Measurements from ENCODE around the gene KIAA1217.
"Not testable (repeated sequence)": the region's sequence is repeated elsewhere in the genome, so short reads cannot be mapped to it uniquely, and the experiment has no call there.

Gene KIAA1217

GRCh38 chr10:24289235-24289634, 80.3 kb downstream of the KIAA1217 start:
- no peak for DNase-seq (ENCODE audit: low spot score)

DNA sequence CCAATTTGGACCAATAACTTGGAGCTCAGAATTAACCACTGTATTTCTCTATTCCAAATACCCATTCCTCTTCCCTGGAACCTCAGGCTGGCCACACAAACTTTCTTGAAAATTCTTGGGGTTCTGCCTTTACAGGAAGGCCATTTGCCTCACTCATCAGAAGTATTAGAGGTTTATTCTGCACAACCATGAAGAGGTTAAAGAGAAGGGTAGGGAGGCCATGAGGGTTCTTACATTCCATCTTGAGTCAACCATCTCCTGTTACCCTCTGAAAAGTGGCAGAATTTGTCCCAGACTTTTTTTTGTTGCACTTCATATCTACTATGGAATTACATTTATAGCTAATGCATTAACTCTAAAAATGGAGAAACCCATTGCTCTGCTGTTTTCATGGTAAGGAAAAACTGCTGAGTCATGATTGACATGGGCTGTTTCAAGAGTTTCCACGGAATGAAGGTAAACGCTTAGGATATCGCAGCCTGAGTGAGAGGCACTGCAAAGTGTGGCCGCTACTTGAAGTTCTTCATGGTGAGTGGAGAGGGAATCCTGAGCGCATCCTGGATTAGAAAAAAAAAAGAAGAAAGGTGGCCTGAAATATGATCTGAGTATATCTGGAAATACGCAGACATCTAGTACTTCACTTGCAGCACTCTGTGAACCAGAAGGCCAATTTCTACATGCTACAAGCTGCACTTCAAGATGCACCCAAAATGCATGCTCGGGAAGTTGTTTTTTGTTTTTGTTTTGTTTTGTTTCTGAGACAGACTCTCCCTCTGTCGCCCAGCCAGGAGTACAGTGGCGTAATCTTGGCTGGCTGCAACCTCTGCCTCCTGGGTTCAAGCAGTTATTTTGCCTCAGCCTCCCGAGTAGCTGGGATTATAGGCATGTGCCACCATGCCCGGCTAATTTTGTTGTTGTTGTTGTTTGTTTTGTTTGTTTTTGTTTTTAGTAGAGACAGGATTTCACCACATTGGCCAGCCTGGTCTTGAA, 83.7 kb downstream of the KIAA1217 start:
- no peak for DNase-seq (ENCODE audit: low spot score)

- DNase-seq (ENCODE audit: low spot score) = no peak
These were observed 90.8 kb downstream of the KIAA1217 start for GRCh38 chr10:24299578-24300260.

DNA sequence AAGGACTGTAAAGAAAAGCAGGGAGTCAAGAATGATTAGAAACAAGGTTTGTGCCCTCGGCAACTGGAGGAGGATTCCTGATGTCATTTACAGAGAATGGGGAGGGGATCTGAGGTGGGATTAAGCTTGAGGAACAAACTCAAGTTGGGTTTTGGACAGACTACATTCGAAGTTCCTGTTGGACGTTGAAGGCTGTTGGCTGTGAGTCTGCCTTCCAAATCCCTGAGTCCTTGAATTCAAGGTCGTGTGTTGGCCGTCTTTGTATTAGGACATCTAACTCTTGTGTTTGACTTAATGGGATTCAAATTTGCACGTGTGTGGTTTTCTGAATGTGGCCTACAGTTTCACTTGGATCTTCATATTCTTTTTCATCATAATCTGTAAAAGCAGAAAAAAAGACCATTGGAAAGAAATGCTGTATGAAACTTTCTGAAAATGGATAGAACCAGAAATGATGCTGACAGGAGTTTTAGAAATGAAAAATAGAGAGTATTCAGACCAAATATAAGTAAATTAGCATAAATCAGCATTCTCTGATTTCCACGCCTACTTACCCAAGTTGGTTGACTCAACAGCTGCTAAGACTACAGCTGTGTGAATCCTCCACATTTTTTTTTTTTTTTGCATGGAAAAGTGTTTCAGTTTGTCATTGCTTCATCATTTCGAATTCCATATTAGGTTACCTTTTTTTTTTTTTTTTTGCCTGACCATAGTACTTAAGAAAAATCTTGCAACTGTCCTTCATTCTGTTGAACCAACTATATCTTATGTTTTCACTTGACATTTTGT, 94.8 kb downstream of the KIAA1217 start:
- DNase-seq (ENCODE audit: low spot score) = no peak

DNA sequence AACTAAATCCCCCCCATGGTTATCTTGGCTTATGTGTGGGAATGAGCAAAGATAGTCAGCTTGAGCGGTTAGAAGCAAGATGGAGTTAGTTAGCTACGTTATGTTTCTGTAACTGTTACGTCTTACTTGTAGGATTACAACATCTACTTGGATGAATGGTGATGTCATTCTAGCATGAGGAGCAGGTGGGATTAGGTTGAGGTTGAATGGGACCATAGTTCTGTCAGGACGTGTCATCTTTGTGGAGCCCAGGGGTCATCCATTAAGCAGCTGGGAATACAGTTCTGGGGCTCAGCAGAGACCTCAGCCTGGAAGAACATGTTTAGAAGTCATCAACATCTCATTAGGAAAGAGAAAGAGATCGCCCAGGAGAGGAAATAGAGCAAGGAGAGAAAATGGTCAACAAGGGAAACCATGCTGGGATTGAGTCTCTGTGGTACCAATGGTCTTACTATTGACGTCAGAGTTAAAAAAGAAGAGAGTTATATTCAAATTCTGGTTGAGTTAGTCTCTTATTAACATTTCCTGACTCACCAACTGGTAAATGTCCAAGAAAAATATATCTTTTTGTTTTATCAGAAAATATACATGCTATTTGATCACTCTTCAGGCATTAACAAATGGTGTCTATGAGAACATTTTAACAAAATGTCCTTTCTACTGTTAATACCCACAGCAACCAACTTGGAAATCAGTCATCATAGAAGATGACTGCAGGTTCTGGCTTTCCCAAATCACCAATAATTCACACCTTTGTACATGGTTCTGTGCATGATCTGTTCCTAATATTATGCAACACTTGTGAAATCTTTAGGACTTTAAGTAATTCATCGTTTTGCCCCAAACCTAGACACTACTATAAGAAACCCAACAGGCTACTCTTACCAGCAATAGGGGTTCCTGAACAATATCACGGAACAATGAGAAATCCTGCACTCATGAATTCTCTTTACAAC, 96.9 kb downstream of the KIAA1217 start:
- DNase-seq (ENCODE audit: low spot score) = no peak

DNA sequence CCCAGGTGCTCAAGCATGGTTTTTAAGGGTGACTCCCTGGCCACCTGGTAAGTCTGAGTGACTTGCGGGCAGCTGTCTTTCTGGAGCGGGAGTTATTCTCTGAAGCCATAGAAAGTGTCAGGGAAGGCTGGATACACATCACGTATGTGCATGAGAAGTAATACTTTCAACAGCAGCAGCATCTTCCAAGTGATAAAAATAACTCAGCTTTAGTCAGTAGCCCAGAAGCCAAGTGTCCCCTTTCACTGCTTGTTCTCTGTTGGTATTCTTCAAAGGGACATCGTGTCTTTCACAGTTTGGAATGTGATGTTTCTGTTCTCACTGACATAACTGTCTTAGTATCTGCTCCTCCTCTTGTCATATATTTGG, 97.6 kb downstream of the KIAA1217 start:
- no peak for DNase-seq (ENCODE audit: low spot score)

- no peak for DNase-seq (ENCODE audit: low spot score)
These were observed 98.2 kb downstream of the KIAA1217 start for GRCh38 chr10:24307116-24307515.

DNA sequence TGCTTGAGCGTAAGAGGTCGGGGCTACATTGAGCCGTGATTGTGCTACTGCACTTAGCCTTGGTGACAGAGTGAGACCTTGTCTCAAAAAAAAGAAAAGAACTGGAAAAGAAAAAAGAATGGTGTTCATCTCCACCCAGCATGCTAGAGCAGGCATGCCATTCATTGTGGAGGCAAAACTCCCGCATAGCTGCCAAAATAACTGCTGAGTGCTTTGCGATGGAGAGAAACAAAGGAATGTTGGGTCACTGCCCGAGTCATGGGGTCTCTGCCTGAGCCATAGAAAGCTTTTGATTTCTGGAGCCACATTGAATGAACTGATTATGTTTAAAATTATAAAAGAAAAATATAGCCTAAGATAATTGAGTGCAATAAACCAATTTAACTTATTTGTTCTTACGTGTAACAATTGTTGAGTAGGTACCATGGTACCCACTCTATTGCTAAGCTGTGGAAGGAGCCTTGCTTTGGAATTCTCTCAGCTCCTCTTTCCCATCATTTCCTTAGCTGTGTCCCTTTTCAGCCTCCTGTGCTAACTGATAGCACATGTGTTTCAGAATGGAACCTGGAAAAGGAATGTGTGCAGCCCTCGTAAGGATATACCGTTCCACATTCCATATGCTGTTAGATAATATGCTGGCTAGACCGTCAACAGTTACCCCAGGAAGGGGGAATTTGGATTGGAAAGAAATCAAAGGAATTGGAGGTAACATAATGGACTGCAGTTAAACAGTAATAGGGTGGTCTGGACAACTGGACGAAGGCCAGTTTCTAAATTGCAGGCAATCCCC, 99.0 kb downstream of the KIAA1217 start:
- DNase-seq (ENCODE audit: low spot score) = no peak

GRCh38 chr10:24310104-24310503, 101.2 kb downstream of the KIAA1217 start:
- DNase-seq (ENCODE audit: low spot score) = no peak

GRCh38 chr10:24311888-24312287, 103.0 kb downstream of the KIAA1217 start:
- no peak for DNase-seq (ENCODE audit: low spot score)

DNA sequence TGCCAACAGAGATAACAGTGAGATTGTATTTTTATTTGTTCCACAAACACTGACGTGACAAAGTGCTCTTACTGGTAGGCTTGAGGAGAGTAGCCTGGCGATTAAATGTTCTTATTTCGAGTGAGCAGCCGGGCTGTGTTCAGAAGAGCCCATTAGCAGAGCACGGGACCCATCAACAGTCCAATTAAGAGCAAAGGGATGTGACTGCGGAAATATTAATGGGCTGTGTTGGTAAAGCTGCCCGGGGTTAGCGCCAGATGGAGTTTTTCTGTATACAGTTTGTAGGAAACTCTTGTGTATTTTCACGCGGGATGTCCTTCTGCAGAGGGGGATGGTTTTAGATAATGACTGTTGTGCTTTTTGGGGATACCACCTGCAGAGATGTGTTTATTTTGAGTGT, 104.3 kb downstream of the KIAA1217 start:
- DNase-seq (ENCODE audit: low spot score) = no peak

GRCh38 chr10:24315211-24315610, 106.3 kb downstream of the KIAA1217 start:
- no peak for DNase-seq (ENCODE audit: low spot score)

DNA sequence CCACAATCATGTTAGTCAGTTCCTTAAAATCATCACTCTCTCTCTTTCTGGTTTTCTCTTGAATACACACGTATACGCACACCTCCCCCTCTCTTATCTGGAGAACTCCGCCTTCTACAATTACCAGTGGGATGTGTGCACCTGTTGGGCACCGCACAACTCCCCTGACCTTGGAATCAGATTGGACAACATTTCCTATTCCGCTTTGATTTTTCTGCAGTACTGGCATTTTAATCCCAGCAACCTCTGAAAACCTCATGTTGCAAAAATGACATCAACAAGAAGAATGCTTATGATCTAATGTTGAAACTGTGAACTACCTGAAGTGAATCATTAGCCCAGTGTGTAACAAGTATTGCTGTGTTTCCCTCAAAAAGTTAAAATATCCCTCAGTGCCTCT, 109.6 kb downstream of the KIAA1217 start:
- no peak for DNase-seq (ENCODE audit: low spot score)

- no peak for DNase-seq (ENCODE audit: low spot score)
These were observed 111.4 kb downstream of the KIAA1217 start for GRCh38 chr10:24320373-24320772.

DNA sequence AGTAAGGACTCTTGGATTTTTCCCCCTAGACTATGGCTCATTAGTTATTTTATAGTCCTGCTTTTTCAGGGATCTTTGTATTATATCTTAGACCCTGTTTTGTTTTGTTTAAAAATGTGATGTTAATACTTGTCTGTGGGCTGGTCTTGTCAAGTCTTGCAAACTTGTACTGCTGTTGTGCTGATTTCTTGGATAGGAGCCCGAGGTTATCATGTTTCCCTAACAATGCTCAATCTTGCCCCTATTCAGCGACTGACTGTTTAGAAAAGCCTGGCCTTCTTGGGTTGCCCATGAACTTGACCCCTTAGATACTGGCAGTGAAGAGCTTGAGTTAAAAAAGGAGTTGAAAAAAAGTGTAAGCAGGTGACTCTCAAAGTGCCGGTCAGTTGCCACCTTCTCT, 115.7 kb downstream of the KIAA1217 start:
- DNase-seq (ENCODE audit: low spot score) = no peak

- DNase-seq (ENCODE audit: low spot score) = no peak
These were observed 122.5 kb downstream of the KIAA1217 start for GRCh38 chr10:24331457-24331856.

- DNase-seq (ENCODE audit: low spot score) = no peak
These were observed 124.8 kb downstream of the KIAA1217 start for GRCh38 chr10:24333736-24334135.

- DNase-seq (ENCODE audit: low spot score) = no peak
These were observed 125.5 kb downstream of the KIAA1217 start for GRCh38 chr10:24334279-24334939.

DNA sequence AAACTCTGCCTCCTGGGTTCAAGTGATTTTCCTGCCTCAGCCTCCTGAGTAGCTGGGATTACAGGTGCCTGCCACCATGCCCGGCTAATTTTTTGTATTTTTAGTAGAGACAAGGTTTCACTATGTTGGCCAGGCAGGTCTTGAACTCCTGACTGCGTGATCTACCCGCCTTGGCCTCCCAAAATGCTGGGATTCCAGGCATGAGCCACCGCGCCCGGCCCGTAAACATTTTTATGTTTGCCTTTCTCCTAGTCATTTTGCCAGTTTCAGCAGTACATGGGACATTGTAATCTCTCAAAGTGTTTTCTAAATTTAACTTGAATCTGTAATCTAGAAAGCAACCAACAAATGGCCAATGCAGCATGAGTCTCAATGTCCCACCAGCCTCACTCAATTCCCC, 128.8 kb downstream of the KIAA1217 start:
- not testable (repeated sequence) for DNase-seq (ENCODE audit: low spot score)

- no peak for DNase-seq (ENCODE audit: low spot score)
These were observed 130.4 kb downstream of the KIAA1217 start for GRCh38 chr10:24339387-24339786.

Measured in hematopoietic multipotent progenitor cell treated with erythropoietin and hydrocortisone succinate and interleukin-3 and kit ligand, for 15 days (in vitro differentiated cells).